ENCODE results near the gene ROPN1. TPM values are rescaled to one million over a fixed set of nuclear protein-coding genes. Genes with fewer than 3 reads are reported as not detected.
"Not testable (repeated sequence)": the region's sequence is repeated elsewhere in the genome, so short reads cannot be mapped to it uniquely, and the experiment has no call there.

Gene ROPN1
- total RNA-seq, 2 donors from 2014 or later, result not detected

GRCh38 chr3:124016483-124016882 lies 24.6 kb upstream of the ROPN1 start:
- not testable (repeated sequence) for H3K36me3 ChIP-seq (ENCODE audit: control insufficient read depth, insufficient read depth, low read length); H3K27ac Mint-ChIP-seq; H3K9me3 ChIP-seq (ENCODE audit: control insufficient read depth, low read length); H3K27ac ChIP-seq (ENCODE audit: low read depth, low read length); H3K4me1 Mint-ChIP-seq; H3K4me3 ChIP-seq (ENCODE audit: low read length); H3K9ac ChIP-seq (ENCODE audit: extremely low read depth, low read length, poor library complexity, severe bottlenecking); H3K36me3 Mint-ChIP-seq (ENCODE audit: low read depth); H3K4me1 ChIP-seq (ENCODE audit: control insufficient read depth, insufficient read depth, low read length); H3K4me3 Mint-ChIP-seq; H3K9me3 Mint-ChIP-seq
- WGBS, 2 experiments (ENCODE audit: insufficient coverage in 1 of 2, insufficient read length in 1 of 2), result 0 to 6% methylated on average over 1 to 3 of the region's 4 CpGs
- DNase-seq, result peak; percentile 88
- peaks cover 36% of the 10 kb centered on the region for H3K27me3 Mint-ChIP-seq (ENCODE audit: insufficient read depth)
- H3K27me3 ChIP-seq (ENCODE audit: control insufficient read depth, insufficient read depth, low read length, poor library complexity, severe bottlenecking), result peaks cover 26% of the 10 kb centered on the region
- TF ChIP-seq CTCF (conservative IDR thresholded peaks at IDR 0.05), result peak; percentile 82

GRCh38 chr3:124014366-124014942 lies 22.5 kb upstream of the ROPN1 start:
- H3K27me3 ChIP-seq (ENCODE audit: control insufficient read depth, insufficient read depth, low read length, poor library complexity, severe bottlenecking), result peaks cover 35% of the 10 kb centered on the region
- DNase-seq, result no peak
- H3K9me3 ChIP-seq (ENCODE audit: control insufficient read depth, low read length), result no peaks in the 10 kb centered on the region
- peaks cover 29% of the 10 kb centered on the region for H3K27me3 Mint-ChIP-seq (ENCODE audit: insufficient read depth)
- H3K36me3 ChIP-seq (ENCODE audit: control insufficient read depth, insufficient read depth, low read length), result no peaks in the 10 kb centered on the region
- H3K4me3 ChIP-seq (ENCODE audit: low read length), result no peak overlapping the region
- H3K9me3 Mint-ChIP-seq, result no peaks in the 10 kb centered on the region
- no peak overlapping the region for H3K9ac ChIP-seq (ENCODE audit: extremely low read depth, low read length, poor library complexity, severe bottlenecking)
- H3K4me1 ChIP-seq (ENCODE audit: control insufficient read depth, insufficient read depth, low read length), result no peaks in the 10 kb centered on the region
- no peaks in the 10 kb centered on the region for H3K36me3 Mint-ChIP-seq (ENCODE audit: low read depth)
- no peak overlapping the region for H3K27ac ChIP-seq (ENCODE audit: low read depth, low read length)
- H3K4me3 Mint-ChIP-seq, result no peak overlapping the region
- peaks cover 1% of the 10 kb centered on the region for H3K4me1 Mint-ChIP-seq
- TF ChIP-seq CTCF (conservative IDR thresholded peaks at IDR 0.05), result no peak
- no peak overlapping the region for H3K27ac Mint-ChIP-seq
- 91% methylated on average over 3 of the region's 3 CpGs; no CpG with 5 or more reads in 1 of the 2 experiments for WGBS, 2 experiments (ENCODE audit: insufficient coverage in 1 of 2, insufficient read length in 1 of 2)

- not testable (repeated sequence) for H3K4me1 ChIP-seq (ENCODE audit: control insufficient read depth, insufficient read depth, low read length); H3K9me3 ChIP-seq (ENCODE audit: control insufficient read depth, low read length); H3K9ac ChIP-seq (ENCODE audit: extremely low read depth, low read length, poor library complexity, severe bottlenecking); H3K9me3 Mint-ChIP-seq; H3K36me3 Mint-ChIP-seq (ENCODE audit: low read depth); H3K4me3 Mint-ChIP-seq; H3K4me3 ChIP-seq (ENCODE audit: low read length); H3K27ac Mint-ChIP-seq; H3K27ac ChIP-seq (ENCODE audit: low read depth, low read length); H3K4me1 Mint-ChIP-seq; H3K36me3 ChIP-seq (ENCODE audit: control insufficient read depth, insufficient read depth, low read length); DNase-seq
- peaks cover 71% of the 10 kb centered on the region for H3K27me3 ChIP-seq (ENCODE audit: control insufficient read depth, insufficient read depth, low read length, poor library complexity, severe bottlenecking)
- WGBS, 2 experiments (ENCODE audit: insufficient coverage in 1 of 2, insufficient read length in 1 of 2), result 100% methylated on average over 1 of the region's 1 CpG; no CpG with 5 or more reads in 1 of the 2 experiments
- H3K27me3 Mint-ChIP-seq (ENCODE audit: insufficient read depth), result peaks cover 63% of the 10 kb centered on the region
These were observed 16.4 kb upstream of the ROPN1 start for GRCh38 chr3:124008321-124008720.

GRCh38 chr3:124007186-124007585 lies 15.3 kb upstream of the ROPN1 start:
- Mint-ChIP-seq H3K9me3 (no peaks in the 10 kb centered on the region), H3K36me3 (ENCODE audit: low read depth) (no peaks in the 10 kb centered on the region), H3K27ac (no peak overlapping the region), H3K27me3 (ENCODE audit: insufficient read depth) (peaks cover 60% of the 10 kb centered on the region), H3K4me3 (no peak overlapping the region), H3K4me1 (no peaks in the 10 kb centered on the region)
- DNase-seq, result no peak
- Histone ChIP-seq H3K4me1 (ENCODE audit: control insufficient read depth, insufficient read depth, low read length) (no peaks in the 10 kb centered on the region), H3K27ac (ENCODE audit: low read depth, low read length) (no peak overlapping the region), H3K4me3 (ENCODE audit: low read length) (no peak overlapping the region), H3K36me3 (ENCODE audit: control insufficient read depth, insufficient read depth, low read length) (no peaks in the 10 kb centered on the region), H3K27me3 (ENCODE audit: control insufficient read depth, insufficient read depth, low read length, poor library complexity, severe bottlenecking) (peaks cover 64% of the 10 kb centered on the region), H3K9me3 (ENCODE audit: control insufficient read depth, low read length) (no peaks in the 10 kb centered on the region), H3K9ac (ENCODE audit: extremely low read depth, low read length, poor library complexity, severe bottlenecking) (no peak overlapping the region)
- no peak for TF ChIP-seq CTCF (conservative IDR thresholded peaks at IDR 0.05)
- WGBS, 2 experiments (ENCODE audit: insufficient coverage in 1 of 2, insufficient read length in 1 of 2), result 80 to 85% methylated on average over 2 to 4 of the region's 4 CpGs

- not testable (repeated sequence) for H3K9ac ChIP-seq (ENCODE audit: extremely low read depth, low read length, poor library complexity, severe bottlenecking); H3K36me3 ChIP-seq (ENCODE audit: control insufficient read depth, insufficient read depth, low read length); H3K4me3 Mint-ChIP-seq; H3K4me1 ChIP-seq (ENCODE audit: control insufficient read depth, insufficient read depth, low read length); H3K4me3 ChIP-seq (ENCODE audit: low read length); H3K36me3 Mint-ChIP-seq (ENCODE audit: low read depth); DNase-seq; H3K9me3 Mint-ChIP-seq; H3K27ac Mint-ChIP-seq; H3K27ac ChIP-seq (ENCODE audit: low read depth, low read length); H3K9me3 ChIP-seq (ENCODE audit: control insufficient read depth, low read length); H3K4me1 Mint-ChIP-seq
- 100% methylated on average over 2 of the region's 2 CpGs; no CpG with 5 or more reads in 1 of the 2 experiments for WGBS, 2 experiments (ENCODE audit: insufficient coverage in 1 of 2, insufficient read length in 1 of 2)
- peaks cover 84% of the 10 kb centered on the region for H3K27me3 ChIP-seq (ENCODE audit: control insufficient read depth, insufficient read depth, low read length, poor library complexity, severe bottlenecking)
- H3K27me3 Mint-ChIP-seq (ENCODE audit: insufficient read depth), result peaks cover 74% of the 10 kb centered on the region
These were observed 10.6 kb upstream of the ROPN1 start for GRCh38 chr3:124002405-124003079.

All from endodermal cell (in vitro differentiated cells).